ENCODE data around the gene PRCP. TPM values are rescaled to one million over a fixed set of nuclear protein-coding genes. Genes with fewer than 3 reads are reported as not detected.

PRCP gene
- total and polyA plus RNA-seq, 2 donors (not counting 1 experiment from before 2014, with no cell fraction given): 24.6 to 37.7 TPM

DNA sequence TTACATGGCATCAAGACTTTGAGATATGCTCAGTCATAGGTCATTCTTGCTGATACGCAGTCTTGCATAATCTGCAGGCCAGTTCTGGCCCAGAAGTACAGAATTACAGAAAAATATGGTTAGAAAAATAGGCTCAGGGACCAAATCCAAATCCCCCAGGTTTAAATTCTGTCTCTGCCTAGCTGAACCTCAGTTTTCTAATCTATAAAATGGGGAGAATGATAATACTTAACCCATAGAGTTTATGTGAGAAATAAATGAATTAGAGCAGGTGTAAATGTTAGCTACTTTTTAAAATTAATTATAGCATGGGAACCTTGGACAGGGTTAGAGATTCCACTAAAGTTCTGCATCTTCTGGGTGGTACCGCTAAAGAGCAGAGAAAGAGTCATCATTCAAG, 114.2 kb downstream of the PRCP start:
- Mint-ChIP-seq H3K4me3 (no peak overlapping the region), H3K27me3 (peaks cover 15% of the 10 kb centered on the region), H3K9me3 (ENCODE audit: insufficient read depth) (peaks cover 11% of the 10 kb centered on the region), H3K4me1 (no peaks in the 10 kb centered on the region), H3K27ac (no peak overlapping the region)
- no peak overlapping the region for H3K27ac ChIP-seq (ENCODE audit: low read length in 2 of 2)
- CTCF ChIA-PET: no interaction called here
- POLR2A ChIA-PET: no interaction called here
- H2AFZ ChIP-seq (ENCODE audit: insufficient read depth, low read depth, low read length, poor library complexity, severe bottlenecking): no peak overlapping the region
- H3K79me2 ChIP-seq (ENCODE audit: control insufficient read depth, insufficient read depth, low read length): no peaks in the 10 kb centered on the region
- H3K9me3 ChIP-seq (ENCODE audit: control extremely low read depth in 1 of 3, control insufficient read depth in 2 of 3, insufficient read depth in 1 of 3, low read length in 2 of 3): peaks cover 0 to 3% (median 3%) of the 10 kb centered on the region in 3 donors
- ATAC-seq (ENCODE audit: low read depth) (no peak), DNase-seq (no peak)
- peaks cover 0 to 3% (median 0%) of the 10 kb centered on the region in 4 experiments for H3K27me3 ChIP-seq (replicated peaks in 1 of 4; ENCODE audit: control extremely low read depth in 1 of 4, control insufficient read depth in 3 of 4, insufficient read depth in 4 of 4, low read length in 3 of 4)
- TF ChIP-seq EZH2 (IDR thresholded peaks at IDR 0.05; ENCODE audit: borderline replicate concordance, insufficient read depth, low read depth, low read length, poor library complexity, severe bottlenecking): no peak
- TF ChIP-seq, protein P1, sequence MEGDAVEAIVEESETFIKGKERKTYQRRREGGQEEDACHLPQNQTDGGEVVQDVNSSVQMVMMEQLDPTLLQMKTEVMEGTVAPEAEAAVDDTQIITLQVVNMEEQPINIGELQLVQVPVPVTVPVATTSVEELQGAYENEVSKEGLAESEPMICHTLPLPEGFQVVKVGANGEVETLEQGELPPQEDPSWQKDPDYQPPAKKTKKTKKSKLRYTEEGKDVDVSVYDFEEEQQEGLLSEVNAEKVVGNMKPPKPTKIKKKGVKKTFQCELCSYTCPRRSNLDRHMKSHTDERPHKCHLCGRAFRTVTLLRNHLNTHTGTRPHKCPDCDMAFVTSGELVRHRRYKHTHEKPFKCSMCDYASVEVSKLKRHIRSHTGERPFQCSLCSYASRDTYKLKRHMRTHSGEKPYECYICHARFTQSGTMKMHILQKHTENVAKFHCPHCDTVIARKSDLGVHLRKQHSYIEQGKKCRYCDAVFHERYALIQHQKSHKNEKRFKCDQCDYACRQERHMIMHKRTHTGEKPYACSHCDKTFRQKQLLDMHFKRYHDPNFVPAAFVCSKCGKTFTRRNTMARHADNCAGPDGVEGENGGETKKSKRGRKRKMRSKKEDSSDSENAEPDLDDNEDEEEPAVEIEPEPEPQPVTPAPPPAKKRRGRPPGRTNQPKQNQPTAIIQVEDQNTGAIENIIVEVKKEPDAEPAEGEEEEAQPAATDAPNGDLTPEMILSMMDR (IDR thresholded peaks at IDR 0.05): no peak
- no peak overlapping the region for H3K4me3 ChIP-seq (ENCODE audit: control extremely low read depth in 1 of 5, extremely low read depth in 1 of 5, insufficient read depth in 1 of 5, low read depth in 2 of 5, low read length in 4 of 5)
- no peak overlapping the region for H3K4me2 ChIP-seq (replicated peaks; ENCODE audit: low read depth, low read length, poor library complexity, severe bottlenecking)
- H3K9ac ChIP-seq (ENCODE audit: low read length): no peak overlapping the region
- intact Hi-C loops (cut with micrococcal nuclease): no loop called here
- H3K4me1 ChIP-seq (ENCODE audit: control insufficient read depth in 2 of 2, insufficient read depth in 2 of 2, low read length in 2 of 2): no peaks in the 10 kb centered on the region
- no CpG with 5 or more reads among the region's 2 CpGs for WGBS (ENCODE audit: insufficient coverage)
- H4K20me1 ChIP-seq (ENCODE audit: control insufficient read depth, insufficient read depth, low read length, poor library complexity, severe bottlenecking): no peaks in the 10 kb centered on the region
- H3K36me3 ChIP-seq (replicated peaks in 1 of 2; ENCODE audit: control extremely low read depth in 1 of 2, control insufficient read depth in 1 of 2, extremely low read depth in 1 of 2, insufficient read depth in 2 of 2, low read length in 1 of 2): no peaks in the 10 kb centered on the region

DNA sequence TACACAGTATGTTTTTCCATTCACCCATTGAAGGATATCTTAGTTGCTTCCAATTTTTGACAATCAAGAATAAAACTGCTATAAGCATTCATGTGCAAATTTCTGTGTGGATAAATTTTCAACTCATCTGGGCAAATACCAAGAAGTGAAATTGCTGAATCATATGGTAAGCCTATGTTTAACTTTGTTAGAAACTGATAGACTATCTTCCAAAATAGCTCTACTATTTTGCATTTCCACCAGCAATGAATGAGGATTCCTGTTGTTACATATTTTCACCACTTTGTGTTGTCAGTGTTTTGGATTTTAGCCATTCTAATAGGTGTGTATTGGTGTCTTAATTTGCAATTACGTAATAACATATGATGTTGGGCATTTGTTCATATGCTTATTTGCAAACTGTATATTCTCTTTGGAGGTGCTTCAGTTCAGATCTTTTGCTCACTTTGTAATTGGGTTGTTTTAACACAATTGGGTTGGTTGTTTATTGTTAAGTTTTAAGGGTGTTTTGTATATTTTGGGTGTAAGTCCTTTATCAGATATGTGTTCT, 117.3 kb downstream of the PRCP start:
- H3K79me2 ChIP-seq (ENCODE audit: control insufficient read depth, insufficient read depth, low read length): no peaks in the 10 kb centered on the region
- no peak overlapping the region for H2AFZ ChIP-seq (ENCODE audit: insufficient read depth, low read depth, low read length, poor library complexity, severe bottlenecking)
- DNase-seq (no peak), ATAC-seq (ENCODE audit: low read depth) (no peak)
- POLR2A ChIA-PET: no interaction called here
- no peaks in the 10 kb centered on the region for H4K20me1 ChIP-seq (ENCODE audit: control insufficient read depth, insufficient read depth, low read length, poor library complexity, severe bottlenecking)
- H3K27me3 ChIP-seq (replicated peaks in 1 of 4; ENCODE audit: control extremely low read depth in 1 of 4, control insufficient read depth in 3 of 4, insufficient read depth in 4 of 4, low read length in 3 of 4): peaks cover 0 to 3% (median 0%) of the 10 kb centered on the region in 4 experiments
- TF ChIP-seq, protein P1 (IDR thresholded peaks at IDR 0.05): no peak
- TF ChIP-seq EZH2 (IDR thresholded peaks at IDR 0.05; ENCODE audit: borderline replicate concordance, insufficient read depth, low read depth, low read length, poor library complexity, severe bottlenecking): no peak
- Mint-ChIP-seq H3K4me3 (no peak overlapping the region), H3K27ac (no peak overlapping the region), H3K27me3 (peaks cover 28% of the 10 kb centered on the region), H3K9me3 (ENCODE audit: insufficient read depth) (peaks cover 11% of the 10 kb centered on the region), H3K4me1 (no peaks in the 10 kb centered on the region)
- H3K9me3 ChIP-seq (ENCODE audit: control extremely low read depth in 1 of 3, control insufficient read depth in 2 of 3, insufficient read depth in 1 of 3, low read length in 2 of 3): peaks cover 0 to 3% (median 3%) of the 10 kb centered on the region in 3 donors
- H3K4me1 ChIP-seq (ENCODE audit: control insufficient read depth in 2 of 2, insufficient read depth in 2 of 2, low read length in 2 of 2): no peaks in the 10 kb centered on the region
- no peak overlapping the region for H3K4me2 ChIP-seq (replicated peaks; ENCODE audit: low read depth, low read length, poor library complexity, severe bottlenecking)
- no peaks in the 10 kb centered on the region for H3K36me3 ChIP-seq (replicated peaks in 1 of 2; ENCODE audit: control extremely low read depth in 1 of 2, control insufficient read depth in 1 of 2, extremely low read depth in 1 of 2, insufficient read depth in 2 of 2, low read length in 1 of 2)
- CTCF ChIA-PET: no interaction called here
- no peak overlapping the region for H3K27ac ChIP-seq (ENCODE audit: low read length in 2 of 2)
- H3K9ac ChIP-seq (ENCODE audit: low read length): no peak overlapping the region
- H3K4me3 ChIP-seq (ENCODE audit: control extremely low read depth in 1 of 5, extremely low read depth in 1 of 5, insufficient read depth in 1 of 5, low read depth in 2 of 5, low read length in 4 of 5): no peak overlapping the region
- intact Hi-C loops (cut with micrococcal nuclease): no loop called here
- WGBS (ENCODE audit: insufficient coverage): no CpG with 5 or more reads among the region's 1 CpG

Data from B cell (primary cell).